Activated CD4-positive, alpha-beta T cell treated with anti-CD3 and anti-CD28 coated beads for 36 hours (primary cell): ENCODE measurements around the gene NACA. TPM values are rescaled to one million over a fixed set of nuclear protein-coding genes. Genes with fewer than 3 reads are reported as not detected.
"Not testable (repeated sequence)": the region's sequence is repeated elsewhere in the genome, so short reads cannot be mapped to it uniquely, and the experiment has no call there.

Experiments
- ATAC-seq: fragments of 200-7000 bp; cut with Tn5 transposase; one replicate; pipeline ENCODE4 v1.10.0; 2021; ENCODE audit warnings: mild to moderate bottlenecking, moderate library complexity
- CTCF ChIA-PET: fragments of 350-600 bp; sonication (Branson Sonifier 250); formaldehyde crosslinking; loops from one replicate; lab custom pipeline; 2021; ENCODE audit warnings: antibody characterized with exemption; lab: Charles Lee
- POLR2A ChIA-PET: fragments of 350-600 bp; sonication (Branson Sonifier 250); formaldehyde crosslinking; loops from one replicate; lab custom pipeline; 2021; ENCODE audit warnings: antibody characterized with exemption, inconsistent platforms; lab: Charles Lee
- DNase-seq: peaks from one replicate; pipeline ENCODE4 v3.0.0-alpha.2; 2020
- H3K27ac Mint-ChIP-seq: one replicate; pipeline ENCODE4 v1.8.0; 2021; ENCODE audit warnings: mixed read lengths
- H3K27me3 Mint-ChIP-seq: one replicate; pipeline ENCODE4 v1.8.0; 2021; ENCODE audit warnings: mixed read lengths
- H3K36me3 Mint-ChIP-seq: one replicate; pipeline ENCODE4 v1.8.0; 2021; ENCODE audit warnings: low read depth, mixed read lengths
- H3K4me1 Mint-ChIP-seq: one replicate; pipeline ENCODE4 v1.8.0; 2021; ENCODE audit warnings: mixed read lengths
- H3K4me3 Mint-ChIP-seq: one replicate; pipeline ENCODE4 v1.8.0; 2021; ENCODE audit warnings: mild to moderate bottlenecking, moderate library complexity, mixed read lengths
- H3K9me3 Mint-ChIP-seq: one replicate; pipeline ENCODE4 v1.8.0; 2021; ENCODE audit warnings: low read depth, mixed read lengths
- intact Hi-C, 2 experiments: fragments of 100-400 bp; cut with DNase I in 1 of 2; cut with micrococcal nuclease in 1 of 2; formaldehyde crosslinking; loops; one replicate each; pipeline versions ENCODE4 v1.14.2 to v1.15.1; 2022 to 2024; cut with DNase I, micrococcal nuclease
- total RNA-seq, 2 experiments: library from RNA; stranded (reverse); gene quantifications; one replicate each; pipeline ENCODE4 v1.2.3, GENCODE V29; 2021

NACA gene
- total RNA-seq, 2 experiments from 2014 or later: 1,215 to 1,231 TPM

- ChIA-PET POLR2A (interaction anchor here (0.6 to 2.8 kb wide), 6 partner anchors 8 to 81 kb away, joined by 3 to 25 read pairs (median 8); partner anchors contain the start of genes NACA and PTGES3), CTCF (interaction anchor here (0.5 to 1.0 kb wide), 2 partner anchors 34 to 283 kb away, joined by 3 to 4 read pairs; no protein-coding TSS in a partner anchor)
- no peaks in the 10 kb centered on the region for H3K9me3 Mint-ChIP-seq
- no peak overlapping the region for H3K27ac Mint-ChIP-seq
- peaks cover 84% of the 10 kb centered on the region for H3K36me3 Mint-ChIP-seq
- peaks cover 69% of the 10 kb centered on the region for H3K4me1 Mint-ChIP-seq
- ATAC-seq (no peak), DNase-seq (no peak)
- no peaks in the 10 kb centered on the region for H3K27me3 Mint-ChIP-seq
- H3K4me3 Mint-ChIP-seq: no peak overlapping the region
- intact Hi-C loops: no loop called here
Measured at GRCh38 chr12:56718149-56718548, 7.0 kb downstream of the NACA start.

- Mint-ChIP-seq H3K27me3 (no peaks in the 10 kb centered on the region), H3K4me1 (peaks cover 60% of the 10 kb centered on the region), H3K27ac (peak overlapping the region; percentile 84), H3K36me3 (peaks cover 85% of the 10 kb centered on the region), H3K9me3 (no peaks in the 10 kb centered on the region), H3K4me3 (no peak overlapping the region)
- CTCF ChIA-PET: interaction anchor here (0.5 to 1.6 kb wide), 8 partner anchors 21 to 780 kb away, joined by 3 to 4 read pairs (median 3); no protein-coding TSS in a partner anchor
- POLR2A ChIA-PET: interaction anchor here (0.6 to 2.8 kb wide), 5 partner anchors 8 to 104 kb away, joined by 3 to 25 read pairs (median 6); partner anchors contain the start of gene NACA
- ATAC-seq: no peak
- no peak for DNase-seq
- intact Hi-C loops: no loop called here
Measured at GRCh38 chr12:56716933-56717880, 7.9 kb downstream of the NACA start.

GRCh38 chr12:56716458-56716857 is 8.6 kb downstream of the NACA start:
- ChIA-PET POLR2A (interaction anchor here (0.6 to 2.8 kb wide), 3 partner anchors 10 to 103 kb away, joined by 3 to 25 read pairs (median 6); partner anchors contain the start of gene NACA), CTCF (interaction anchor here (0.6 to 1.6 kb wide), 6 partner anchors 20 to 781 kb away, joined by 3 to 4 read pairs (median 3); no protein-coding TSS in a partner anchor)
- ATAC-seq (no peak), DNase-seq (no peak)
- H3K36me3 Mint-ChIP-seq: peaks cover 82% of the 10 kb centered on the region
- H3K9me3 Mint-ChIP-seq: no peaks in the 10 kb centered on the region
- H3K4me1 Mint-ChIP-seq: peaks cover 52% of the 10 kb centered on the region
- H3K27me3 Mint-ChIP-seq: no peaks in the 10 kb centered on the region
- peak overlapping the region; percentile 84 for H3K27ac Mint-ChIP-seq
- H3K4me3 Mint-ChIP-seq: no peak overlapping the region
- intact Hi-C loops: no loop called here

- Mint-ChIP-seq H3K4me1 (peaks cover 46% of the 10 kb centered on the region), H3K27me3 (no peaks in the 10 kb centered on the region), H3K9me3 (no peaks in the 10 kb centered on the region), H3K36me3 (peaks cover 80% of the 10 kb centered on the region), H3K27ac (peak overlapping the region; percentile 84), H3K4me3 (no peak overlapping the region)
- ChIA-PET POLR2A (interaction anchor here (0.9 to 2.8 kb wide), 2 partner anchors 10 to 11 kb away, joined by 6 to 25 read pairs; partner anchors contain the start of gene NACA), CTCF (interaction anchor here (1.1 to 1.6 kb wide), 3 partner anchors 19 to 396 kb away, joined by 3 to 4 read pairs (median 4); no protein-coding TSS in a partner anchor)
- intact Hi-C loops: no loop called here
- no peak for DNase-seq
- no peak for ATAC-seq
Measured at GRCh38 chr12:56715798-56716197, 9.3 kb downstream of the NACA start.

- POLR2A ChIA-PET: no interaction called here
- H3K27ac Mint-ChIP-seq: no peak overlapping the region
- peaks cover 33% of the 10 kb centered on the region for H3K4me1 Mint-ChIP-seq
- ATAC-seq: no peak
- no peaks in the 10 kb centered on the region for H3K27me3 Mint-ChIP-seq
- CTCF ChIA-PET: interaction anchor here (0.5 to 0.7 kb wide), 2 partner anchors 11 to 48 kb away, joined by 3 read pairs; partner anchors contain the start of gene NACA
- H3K36me3 Mint-ChIP-seq: peaks cover 67% of the 10 kb centered on the region
- intact Hi-C loops: no loop called here
- H3K4me3 Mint-ChIP-seq: no peak overlapping the region
- no peaks in the 10 kb centered on the region for H3K9me3 Mint-ChIP-seq
- no peak for DNase-seq
Measured at GRCh38 chr12:56714431-56714929, 10.6 kb downstream of the NACA start.

- Mint-ChIP-seq H3K27me3 (no peaks in the 10 kb centered on the region), H3K4me1 (peaks cover 23% of the 10 kb centered on the region), H3K27ac (no peak overlapping the region), H3K4me3 (no peak overlapping the region), H3K36me3 (peaks cover 57% of the 10 kb centered on the region), H3K9me3 (no peaks in the 10 kb centered on the region)
- DNase-seq (no peak), ATAC-seq (no peak)
- intact Hi-C loops: no loop called here
- POLR2A ChIA-PET: interaction anchor here (0.7 kb wide), 1 partner anchor 482 kb away, joined by 4 read pairs; no protein-coding TSS in a partner anchor
- CTCF ChIA-PET: interaction anchor here (0.7 kb wide), 1 partner anchor 24 kb away, joined by 5 read pairs; no protein-coding TSS in a partner anchor
Measured at GRCh38 chr12:56713345-56713744, 11.8 kb downstream of the NACA start.

- no peaks in the 10 kb centered on the region for H3K9me3 Mint-ChIP-seq
- H3K4me1 Mint-ChIP-seq: peaks cover under 1% of the 10 kb centered on the region
- no peaks in the 10 kb centered on the region for H3K27me3 Mint-ChIP-seq
- ATAC-seq: peak; percentile 24
- H3K27ac Mint-ChIP-seq: no peak overlapping the region
- CTCF ChIA-PET: interaction anchor here (0.6 to 1.7 kb wide), 4 partner anchors 14 to 82 kb away, joined by 3 to 6 read pairs (median 4); no protein-coding TSS in a partner anchor
- H3K4me3 Mint-ChIP-seq: no peak overlapping the region
- peaks cover 35% of the 10 kb centered on the region for H3K36me3 Mint-ChIP-seq
- DNase-seq: no peak
- intact Hi-C loops: no loop called here
- POLR2A ChIA-PET: interaction anchor here (0.6 to 1.4 kb wide), 3 partner anchors 8 to 30 kb away, joined by 3 to 6 read pairs (median 4); no protein-coding TSS in a partner anchor
Measured at GRCh38 chr12:56709759-56710376, 15.2 kb downstream of the NACA start.

GRCh38 chr12:56704522-56704921 is 20.6 kb downstream of the NACA start:
- intact Hi-C loops, H3K4me1 Mint-ChIP-seq: not testable (repeated sequence)

GRCh38 chr12:56699020-56699661 is 26.0 kb downstream of the NACA start:
- no peaks in the 10 kb centered on the region for H3K9me3 Mint-ChIP-seq
- no peak overlapping the region for H3K4me3 Mint-ChIP-seq
- intact Hi-C loops: no loop called here
- H3K4me1 Mint-ChIP-seq: peaks cover 5% of the 10 kb centered on the region
- ChIA-PET POLR2A (interaction anchor here (0.6 to 1.1 kb wide), 2 partner anchors 11 to 80 kb away, joined by 4 read pairs; no protein-coding TSS in a partner anchor), CTCF (interaction anchor here (0.6 kb wide), 1 partner anchor 13 kb away, joined by 3 read pairs; no protein-coding TSS in a partner anchor)
- H3K27me3 Mint-ChIP-seq: peaks cover 2% of the 10 kb centered on the region
- ATAC-seq (no peak), DNase-seq (no peak)
- H3K36me3 Mint-ChIP-seq: no peaks in the 10 kb centered on the region
- H3K27ac Mint-ChIP-seq: no peak overlapping the region

More at GRCh38 chr12:56704522-56704921, 20.6 kb downstream of the NACA start:
- H3K4me3 Mint-ChIP-seq, H3K9me3 Mint-ChIP-seq, H3K27me3 Mint-ChIP-seq, CTCF ChIA-PET, H3K36me3 Mint-ChIP-seq, DNase-seq, ATAC-seq, H3K27ac Mint-ChIP-seq: not testable (repeated sequence)
- POLR2A ChIA-PET: interaction anchor here (0.6 to 0.7 kb wide), 2 partner anchors 12 to 13 kb away, joined by 4 to 6 read pairs; no protein-coding TSS in a partner anchor

- intact Hi-C loops: no loop called here
- Mint-ChIP-seq H3K4me1 (peaks cover 1% of the 10 kb centered on the region), H3K27me3 (no peaks in the 10 kb centered on the region), H3K9me3 (no peaks in the 10 kb centered on the region), H3K4me3 (no peak overlapping the region), H3K27ac (no peak overlapping the region), H3K36me3 (no peaks in the 10 kb centered on the region)
- ATAC-seq (no peak), DNase-seq (no peak)
- POLR2A ChIA-PET: no interaction called here
- CTCF ChIA-PET: no interaction called here
Measured at GRCh38 chr12:56695327-56696101, 29.6 kb downstream of the NACA start.
